ENCODE measurements around the gene DRC1. TPM values are rescaled to one million over a fixed set of nuclear protein-coding genes. Genes with fewer than 3 reads are reported as not detected.

Gene DRC1
- polyA plus RNA-seq, 1 of the 3 experiments (the other 2 are of a cell fraction) = 0.18 TPM

- TF ChIP-seq ZBTB33 (IDR thresholded peaks at IDR 0.05; ENCODE audit: borderline replicate concordance, low read depth) (no peak), RCOR1 (IDR thresholded peaks at IDR 0.05; ENCODE audit: low read length) (no peak), ELF1 (IDR thresholded peaks at IDR 0.05) (no peak)
- TF ChIP-seq, protein P1, sequence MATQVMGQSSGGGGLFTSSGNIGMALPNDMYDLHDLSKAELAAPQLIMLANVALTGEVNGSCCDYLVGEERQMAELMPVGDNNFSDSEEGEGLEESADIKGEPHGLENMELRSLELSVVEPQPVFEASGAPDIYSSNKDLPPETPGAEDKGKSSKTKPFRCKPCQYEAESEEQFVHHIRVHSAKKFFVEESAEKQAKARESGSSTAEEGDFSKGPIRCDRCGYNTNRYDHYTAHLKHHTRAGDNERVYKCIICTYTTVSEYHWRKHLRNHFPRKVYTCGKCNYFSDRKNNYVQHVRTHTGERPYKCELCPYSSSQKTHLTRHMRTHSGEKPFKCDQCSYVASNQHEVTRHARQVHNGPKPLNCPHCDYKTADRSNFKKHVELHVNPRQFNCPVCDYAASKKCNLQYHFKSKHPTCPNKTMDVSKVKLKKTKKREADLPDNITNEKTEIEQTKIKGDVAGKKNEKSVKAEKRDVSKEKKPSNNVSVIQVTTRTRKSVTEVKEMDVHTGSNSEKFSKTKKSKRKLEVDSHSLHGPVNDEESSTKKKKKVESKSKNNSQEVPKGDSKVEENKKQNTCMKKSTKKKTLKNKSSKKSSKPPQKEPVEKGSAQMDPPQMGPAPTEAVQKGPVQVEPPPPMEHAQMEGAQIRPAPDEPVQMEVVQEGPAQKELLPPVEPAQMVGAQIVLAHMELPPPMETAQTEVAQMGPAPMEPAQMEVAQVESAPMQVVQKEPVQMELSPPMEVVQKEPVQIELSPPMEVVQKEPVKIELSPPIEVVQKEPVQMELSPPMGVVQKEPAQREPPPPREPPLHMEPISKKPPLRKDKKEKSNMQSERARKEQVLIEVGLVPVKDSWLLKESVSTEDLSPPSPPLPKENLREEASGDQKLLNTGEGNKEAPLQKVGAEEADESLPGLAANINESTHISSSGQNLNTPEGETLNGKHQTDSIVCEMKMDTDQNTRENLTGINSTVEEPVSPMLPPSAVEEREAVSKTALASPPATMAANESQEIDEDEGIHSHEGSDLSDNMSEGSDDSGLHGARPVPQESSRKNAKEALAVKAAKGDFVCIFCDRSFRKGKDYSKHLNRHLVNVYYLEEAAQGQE (IDR thresholded peaks at IDR 0.05; ENCODE audit: low read depth, low read length) = no peak
Measured at GRCh38 chr2:26462511-26463243, 61.0 kb downstream of the DRC1 start (continued).

DNA sequence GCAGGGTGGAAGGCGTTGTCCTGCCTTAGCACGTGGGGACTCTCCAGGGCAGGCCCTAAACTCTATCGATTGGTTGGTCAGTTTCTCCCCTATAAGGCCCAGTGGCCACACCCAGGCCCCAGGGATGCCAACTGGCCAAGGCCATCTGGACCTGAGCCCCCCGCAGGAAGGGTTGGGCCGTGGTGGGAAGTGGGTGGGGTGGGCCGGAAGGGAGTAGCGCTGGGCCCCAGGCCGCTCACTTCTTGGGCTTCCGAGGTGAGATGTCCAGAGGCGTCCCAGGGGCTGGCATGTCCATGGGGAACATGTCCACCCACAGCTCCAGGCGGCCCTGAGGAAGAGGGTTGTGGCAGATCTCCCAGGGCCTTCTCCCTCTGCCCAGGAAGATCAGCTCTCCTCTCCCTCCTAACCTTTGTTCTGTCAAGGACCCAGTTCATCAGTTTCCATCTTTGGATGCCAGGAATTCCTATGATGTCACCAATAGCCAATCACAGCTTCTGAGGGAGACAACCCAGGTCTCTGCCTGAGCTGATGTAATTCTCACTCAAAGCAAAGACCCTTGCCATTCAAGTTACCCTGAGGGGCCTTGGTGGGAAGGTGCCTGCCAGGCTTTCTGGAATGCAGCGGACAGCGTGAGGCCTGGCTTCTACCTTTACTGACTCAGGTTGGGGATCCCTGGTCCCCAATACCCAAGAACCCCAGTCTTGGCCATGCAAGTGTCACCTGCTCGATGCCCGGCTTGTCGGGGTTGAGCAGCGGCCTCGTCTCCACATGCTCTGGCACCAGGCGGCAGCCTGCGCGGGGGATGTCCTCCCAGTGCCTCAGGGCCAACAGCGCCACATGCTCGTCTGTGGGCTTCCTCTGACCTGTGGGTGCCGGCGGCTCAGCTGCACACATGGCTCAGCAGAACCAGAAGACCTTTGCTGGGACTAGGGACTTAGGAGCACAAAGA lies 61.8 kb downstream of the DRC1 start:
- Histone ChIP-seq H3K9me3 (no peaks in the 10 kb centered on the region), H3K27ac (ENCODE audit: low read depth in 2 of 2, low read length in 1 of 2) (no peak overlapping the region), H4K20me1 (ENCODE audit: insufficient read depth) (no peaks in the 10 kb centered on the region), H3K4me3 (ENCODE audit: low read depth in 2 of 2, low read length in 1 of 2) (no peak overlapping the region), H3K4me2 (no peak overlapping the region), H2AFZ (ENCODE audit: low read depth) (no peak overlapping the region), H3K9me2 (no peaks in the 10 kb centered on the region), H3F3A (replicated peaks; ENCODE audit: insufficient read depth) (no peaks in the 10 kb centered on the region), H3K9ac (no peak overlapping the region), H3K79me2 (ENCODE audit: insufficient read depth) (no peaks in the 10 kb centered on the region), H3K27me3 (ENCODE audit: insufficient read depth) (no peaks in the 10 kb centered on the region), H3K36me3 (replicated peaks in 1 of 2; ENCODE audit: control insufficient read depth in 1 of 2, insufficient read depth in 2 of 2, low read length in 1 of 2) (no peaks in the 10 kb centered on the region), H3K4me1 (ENCODE audit: control insufficient read depth in 1 of 2, insufficient read depth in 2 of 2, low read depth in 1 of 2, low read length in 1 of 2) (peaks cover 0 to 5% of the 10 kb centered on the region in 2 experiments; a peak in 1 of 4 replicates)
- peak; percentile 55 for DNase-seq
- ChIA-PET CTCF (interaction anchor here (1.1 to 1.7 kb wide), 10 partner anchors 11 to 148 kb away, joined by 3 to 8 read pairs (median 4); no protein-coding TSS in a partner anchor), POLR2A (no interaction called here)
- 95% methylated on average over 9 of the region's 25 CpGs for WGBS (ENCODE audit: low lambda C conversion rate)
- TF ChIP-seq PBX3 (IDR thresholded peaks at IDR 0.05) = no peak
- TF ChIP-seq SIN3A (IDR thresholded peaks at IDR 0.05; ENCODE audit: borderline replicate concordance, low read depth, low read length) = no peak
- TF ChIP-seq, protein P2, sequence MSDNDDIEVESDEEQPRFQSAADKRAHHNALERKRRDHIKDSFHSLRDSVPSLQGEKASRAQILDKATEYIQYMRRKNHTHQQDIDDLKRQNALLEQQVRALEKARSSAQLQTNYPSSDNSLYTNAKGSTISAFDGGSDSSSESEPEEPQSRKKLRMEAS (IDR thresholded peaks at IDR 0.05; ENCODE audit: low read depth) = no peak
- no peak for TF ChIP-seq GATA2 (CRISPR knock-in tag; IDR thresholded peaks at IDR 0.05)
- TF ChIP-seq JUND (IDR thresholded peaks at IDR 0.05) = no peak

Measured in SK-N-SH (cell line).